GM18519 (cell line): ENCODE results near the gene APMAP.
"Not testable (repeated sequence)": the region's sequence is repeated elsewhere in the genome, so short reads cannot be mapped to it uniquely, and the experiment has no call there.

Experiments used
- ATAC-seq: cut with Tn5 transposase; IDR thresholded peaks from one replicate; pipeline ENCODE4 v1.9.1; 2021; ENCODE audit warnings: mild to moderate bottlenecking, moderate library complexity; ENCODE audit not compliant: unreplicated experiment, low FRiP score

APMAP gene

GRCh38 chr20:25008388-25009217 lies 16.1 kb upstream of the APMAP start:
- no peak for ATAC-seq

DNA sequence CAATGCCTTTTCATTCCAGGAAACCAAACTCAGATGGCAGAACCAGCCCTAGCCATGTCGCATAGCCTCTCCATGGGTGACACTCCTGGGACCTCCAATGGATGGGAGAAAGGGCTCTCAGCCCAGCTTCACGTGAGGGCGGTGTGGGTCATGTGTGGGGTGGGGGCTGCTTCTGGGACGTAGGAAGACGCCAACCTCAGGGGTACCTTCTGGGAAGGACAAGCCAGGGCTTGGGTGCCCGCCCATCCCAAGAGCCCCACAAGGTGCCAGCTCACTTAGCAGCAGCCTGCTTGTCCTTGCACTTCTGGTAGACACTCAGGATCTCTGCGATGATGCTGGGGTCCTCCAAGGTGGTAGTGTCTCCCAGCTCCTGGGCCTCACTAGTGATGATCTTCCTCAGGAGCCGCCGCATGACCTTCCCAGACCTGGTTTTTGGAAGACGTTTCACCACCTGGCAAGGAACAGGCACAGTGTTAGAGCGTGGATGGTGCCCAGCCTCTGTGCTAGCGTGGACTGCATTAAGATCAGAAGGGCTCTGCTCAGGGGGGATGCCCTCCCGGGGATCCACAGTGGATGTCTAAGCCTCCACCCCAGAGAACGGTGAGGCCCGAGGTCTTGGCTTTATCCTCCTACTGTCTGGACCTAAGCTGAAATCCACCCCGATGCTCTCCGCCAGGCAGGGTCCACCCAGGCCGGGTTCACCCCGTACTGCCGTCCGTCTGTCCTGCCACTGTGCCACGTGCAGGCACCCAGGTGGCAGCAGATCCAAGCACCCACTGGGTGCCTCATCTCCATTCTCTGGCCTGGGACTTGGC lies 15.1 kb upstream of the APMAP start:
- no peak for ATAC-seq

DNA sequence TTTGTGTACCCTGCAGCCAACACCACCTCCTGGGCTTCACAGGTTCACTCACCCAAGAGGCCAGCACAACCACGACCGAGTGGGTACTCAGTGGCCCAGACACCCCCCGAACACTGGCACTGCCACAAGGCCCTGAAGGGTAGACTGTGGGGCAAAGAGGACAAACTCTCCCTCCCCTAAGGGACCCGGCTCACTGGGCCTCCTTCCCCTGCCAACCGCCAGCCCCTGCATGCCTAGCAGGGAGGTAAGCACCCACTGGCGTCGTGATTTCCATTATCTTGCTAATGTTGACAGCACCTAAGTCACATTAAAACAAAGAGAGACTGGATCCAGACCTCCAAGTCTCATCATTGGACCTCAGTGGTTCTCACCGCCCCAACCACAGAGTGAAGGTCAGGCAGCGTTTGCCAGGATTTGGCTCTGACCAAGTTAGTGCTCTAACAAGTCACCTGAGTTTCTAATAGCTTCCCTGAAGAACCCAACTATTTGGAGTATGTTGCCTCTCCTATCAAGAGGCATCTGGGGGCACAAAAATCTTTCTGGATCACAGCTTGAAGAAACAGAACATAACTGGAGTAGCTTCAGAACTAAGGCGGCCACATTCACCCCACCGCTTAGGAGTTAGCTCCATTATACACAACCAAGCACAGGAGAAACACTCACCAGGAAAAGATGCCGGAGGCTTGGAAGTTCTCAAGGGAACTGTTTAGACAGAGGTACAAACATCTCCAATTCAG lies 14.0 kb upstream of the APMAP start:
- no peak for ATAC-seq

DNA sequence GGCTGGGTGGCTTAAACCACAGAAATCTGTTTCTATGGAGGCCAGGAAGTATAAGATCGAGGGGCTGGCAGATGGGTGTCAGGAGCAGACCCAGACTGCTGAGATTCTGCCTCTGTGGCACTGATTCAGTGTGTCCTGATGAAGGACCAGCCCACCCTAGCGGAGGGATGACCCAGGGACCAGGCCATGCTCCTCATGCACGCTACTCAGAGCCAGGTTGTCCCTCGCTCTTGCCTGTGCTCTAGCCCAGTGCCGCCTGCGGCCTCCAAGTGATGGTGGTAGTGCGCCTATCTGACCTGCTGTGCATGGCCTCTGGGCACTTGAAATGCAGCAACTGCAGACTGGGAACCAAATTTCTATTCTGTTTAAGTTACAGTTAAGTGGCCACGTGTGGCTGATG lies 13.1 kb upstream of the APMAP start:
- ATAC-seq: no peak

- ATAC-seq: no peak
These were observed 12.7 kb upstream of the APMAP start for GRCh38 chr20:25005220-25005619.

- no peak for ATAC-seq
These were observed 10.5 kb upstream of the APMAP start for GRCh38 chr20:25003002-25003401.

GRCh38 chr20:25001323-25001722 lies 8.8 kb upstream of the APMAP start:
- not testable (repeated sequence) for ATAC-seq

- no peak for ATAC-seq
These were observed 7.8 kb upstream of the APMAP start for GRCh38 chr20:25000268-25000801.

DNA sequence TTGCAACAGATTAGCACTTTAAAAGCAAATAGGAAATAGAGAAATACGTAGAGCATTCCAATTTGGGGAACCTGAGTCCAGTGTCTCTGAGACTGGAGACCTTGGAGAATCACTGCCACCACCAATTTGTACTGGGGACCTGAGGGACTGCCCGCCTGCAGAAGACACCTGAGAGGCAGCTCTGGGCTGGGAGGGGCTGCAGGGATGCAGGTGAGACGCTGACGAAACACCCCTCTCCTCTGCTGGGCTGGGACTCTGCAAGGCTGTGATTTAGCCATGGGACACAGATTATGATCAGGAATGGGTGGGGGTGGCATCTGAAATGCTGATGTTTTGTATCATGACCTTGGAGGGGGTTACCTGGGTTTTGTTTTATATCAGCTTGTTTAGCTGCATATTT lies 7.0 kb upstream of the APMAP start:
- ATAC-seq: no peak

DNA sequence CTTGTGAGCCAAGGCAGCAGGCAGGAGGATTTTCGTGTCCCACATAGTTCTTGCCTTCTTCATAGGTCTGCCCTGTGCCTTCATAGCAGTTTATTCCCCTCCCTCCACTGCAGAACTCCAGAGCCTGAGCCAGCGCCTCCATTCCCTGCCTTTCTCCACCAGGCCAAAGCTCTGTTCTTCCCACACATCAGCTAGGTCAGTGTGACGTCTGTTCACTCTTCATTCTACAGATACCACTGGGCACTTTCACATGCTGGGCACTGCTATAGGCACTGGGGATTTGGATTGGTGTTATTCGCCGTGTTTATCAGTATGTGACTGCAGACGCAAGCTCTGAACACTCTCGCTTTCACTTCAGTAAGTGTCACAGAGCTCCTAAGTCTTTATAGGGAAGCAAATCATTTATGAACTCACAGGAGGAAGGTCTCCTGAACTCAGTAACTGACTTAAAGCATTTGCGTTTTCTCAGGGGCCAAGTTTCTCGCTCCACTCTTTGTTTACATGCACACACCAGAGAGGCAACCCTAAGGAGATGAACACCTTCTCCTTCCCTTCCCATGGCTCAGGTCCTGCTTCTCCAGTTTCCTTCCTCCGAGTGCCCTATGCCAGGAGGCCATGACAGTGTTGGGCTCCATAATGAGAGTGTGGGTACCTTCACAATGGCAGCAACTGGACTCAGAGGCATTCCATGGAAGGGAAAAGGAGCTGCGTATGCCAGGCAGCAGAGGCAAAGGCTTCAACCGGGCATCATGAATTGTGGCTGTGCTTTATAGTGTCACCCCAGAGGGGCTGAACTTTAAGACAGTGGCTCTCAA lies 6.3 kb upstream of the APMAP start:
- ATAC-seq: no peak

GRCh38 chr20:24998121-24998520 lies 5.6 kb upstream of the APMAP start:
- no peak for ATAC-seq

DNA sequence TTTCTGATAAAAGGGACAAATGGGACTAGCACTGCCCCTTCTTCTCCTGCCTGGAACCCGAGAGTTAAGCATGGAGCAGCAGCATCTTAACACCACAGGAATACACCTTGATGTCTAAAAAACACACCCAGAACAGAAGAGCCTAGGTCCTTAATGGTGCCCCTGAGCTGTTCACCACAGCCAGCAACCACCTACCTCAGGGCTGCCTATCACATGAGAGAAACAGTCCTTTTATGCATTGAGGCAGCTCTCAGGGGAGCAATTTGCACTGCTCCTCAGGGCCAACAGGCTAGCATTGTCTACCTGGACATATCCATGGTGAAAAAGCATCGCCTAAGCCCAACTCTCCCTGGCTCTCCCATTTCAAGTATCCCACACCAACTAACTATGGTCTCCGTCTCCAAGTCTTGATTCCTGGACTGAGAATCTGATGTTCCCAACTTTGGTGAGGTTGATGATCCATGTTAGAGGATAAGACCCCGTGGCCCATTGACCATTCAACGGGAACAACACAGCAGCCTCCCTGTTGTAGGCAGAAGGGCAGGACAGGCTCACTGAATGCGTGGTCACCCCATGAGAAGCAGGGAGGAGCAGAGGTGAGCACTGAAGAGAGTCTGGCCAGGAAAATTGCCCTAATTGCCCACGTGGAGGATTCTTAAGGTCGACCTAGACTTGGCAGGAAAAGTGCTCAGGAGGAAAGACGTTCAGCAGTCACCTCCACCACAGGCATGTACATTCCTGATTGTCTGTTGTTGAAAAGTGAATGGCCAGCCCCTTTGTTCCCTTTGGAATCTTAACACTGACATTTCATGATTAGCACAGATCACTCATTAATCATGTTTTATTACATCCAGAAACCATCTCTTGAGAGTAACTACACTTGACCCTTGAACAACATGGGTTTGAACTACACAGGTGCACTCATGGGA lies 4.2 kb upstream of the APMAP start:
- ATAC-seq: no peak

GRCh38 chr20:24995741-24996448 lies 3.3 kb upstream of the APMAP start:
- no peak for ATAC-seq

- ATAC-seq: peak; percentile 28
These were observed 2.2 kb upstream of the APMAP start for GRCh38 chr20:24994470-24995368.

- no peak for ATAC-seq
These were observed 1.6 kb upstream of the APMAP start for GRCh38 chr20:24994186-24994465.

GRCh38 chr20:24993337-24994185 lies 1.0 kb upstream of the APMAP start:
- ATAC-seq: no peak
